Fibroblast of villous mesenchyme (primary cell): ENCODE results near the gene TUBA4A. TPM values are rescaled to one million over a fixed set of nuclear protein-coding genes. Genes with fewer than 3 reads are reported as not detected.
"Not testable (repeated sequence)": the region's sequence is repeated elsewhere in the genome, so short reads cannot be mapped to it uniquely, and the experiment has no call there.

Experiments used
- DNase-seq: peaks from one replicate; pipeline ENCODE4 v3.0.0-alpha.2; 2010; ENCODE audit warnings: low read depth
- H3K4me3 ChIP-seq: 2 replicates; pipeline ENCODE4 v1.5.1; 2011; ENCODE audit warnings: low read depth, mild to moderate bottlenecking, low read length
- total RNA-seq: library from RNA; depleted of rRNA; stranded (reverse); fragments of >200 nt; gene quantifications from 2 replicates; pipeline ENCODE4 v1.2.3, GENCODE V29; 2012
- TF ChIP-seq, protein P1 (sequence below): IDR thresholded peaks from 2 replicates; pipeline ENCODE4 v1.5.1; 2012; ENCODE audit warnings: low read depth, mild to moderate bottlenecking, low read length; ENCODE audit not compliant: insufficient read depth

TUBA4A gene
- total RNA-seq, 1 donor = 27.6 TPM

DNA sequence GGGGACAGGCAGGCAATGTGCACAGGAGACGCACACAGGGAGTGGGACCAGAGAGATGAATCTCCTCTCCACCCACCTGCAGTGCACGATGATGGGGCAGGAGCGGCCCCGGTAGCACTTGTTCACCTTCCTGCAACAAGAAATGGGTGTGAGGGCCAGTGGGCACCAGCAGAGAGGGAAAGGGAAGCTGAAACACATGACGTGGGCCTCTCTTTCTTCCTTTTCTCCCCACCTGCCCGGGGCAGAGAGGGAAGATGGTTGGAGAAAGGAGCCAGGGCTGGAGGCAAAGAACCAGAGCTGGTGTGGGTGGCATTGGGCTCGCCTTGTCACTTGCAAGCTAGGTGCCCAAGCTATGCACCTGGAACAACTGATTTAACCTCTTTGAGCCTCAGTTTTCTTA lies 37.7 kb upstream of the TUBA4A start:
- TF ChIP-seq, protein P1, sequence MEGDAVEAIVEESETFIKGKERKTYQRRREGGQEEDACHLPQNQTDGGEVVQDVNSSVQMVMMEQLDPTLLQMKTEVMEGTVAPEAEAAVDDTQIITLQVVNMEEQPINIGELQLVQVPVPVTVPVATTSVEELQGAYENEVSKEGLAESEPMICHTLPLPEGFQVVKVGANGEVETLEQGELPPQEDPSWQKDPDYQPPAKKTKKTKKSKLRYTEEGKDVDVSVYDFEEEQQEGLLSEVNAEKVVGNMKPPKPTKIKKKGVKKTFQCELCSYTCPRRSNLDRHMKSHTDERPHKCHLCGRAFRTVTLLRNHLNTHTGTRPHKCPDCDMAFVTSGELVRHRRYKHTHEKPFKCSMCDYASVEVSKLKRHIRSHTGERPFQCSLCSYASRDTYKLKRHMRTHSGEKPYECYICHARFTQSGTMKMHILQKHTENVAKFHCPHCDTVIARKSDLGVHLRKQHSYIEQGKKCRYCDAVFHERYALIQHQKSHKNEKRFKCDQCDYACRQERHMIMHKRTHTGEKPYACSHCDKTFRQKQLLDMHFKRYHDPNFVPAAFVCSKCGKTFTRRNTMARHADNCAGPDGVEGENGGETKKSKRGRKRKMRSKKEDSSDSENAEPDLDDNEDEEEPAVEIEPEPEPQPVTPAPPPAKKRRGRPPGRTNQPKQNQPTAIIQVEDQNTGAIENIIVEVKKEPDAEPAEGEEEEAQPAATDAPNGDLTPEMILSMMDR = no peak
- DNase-seq = no peak
- no peak overlapping the region for H3K4me3 ChIP-seq

DNA sequence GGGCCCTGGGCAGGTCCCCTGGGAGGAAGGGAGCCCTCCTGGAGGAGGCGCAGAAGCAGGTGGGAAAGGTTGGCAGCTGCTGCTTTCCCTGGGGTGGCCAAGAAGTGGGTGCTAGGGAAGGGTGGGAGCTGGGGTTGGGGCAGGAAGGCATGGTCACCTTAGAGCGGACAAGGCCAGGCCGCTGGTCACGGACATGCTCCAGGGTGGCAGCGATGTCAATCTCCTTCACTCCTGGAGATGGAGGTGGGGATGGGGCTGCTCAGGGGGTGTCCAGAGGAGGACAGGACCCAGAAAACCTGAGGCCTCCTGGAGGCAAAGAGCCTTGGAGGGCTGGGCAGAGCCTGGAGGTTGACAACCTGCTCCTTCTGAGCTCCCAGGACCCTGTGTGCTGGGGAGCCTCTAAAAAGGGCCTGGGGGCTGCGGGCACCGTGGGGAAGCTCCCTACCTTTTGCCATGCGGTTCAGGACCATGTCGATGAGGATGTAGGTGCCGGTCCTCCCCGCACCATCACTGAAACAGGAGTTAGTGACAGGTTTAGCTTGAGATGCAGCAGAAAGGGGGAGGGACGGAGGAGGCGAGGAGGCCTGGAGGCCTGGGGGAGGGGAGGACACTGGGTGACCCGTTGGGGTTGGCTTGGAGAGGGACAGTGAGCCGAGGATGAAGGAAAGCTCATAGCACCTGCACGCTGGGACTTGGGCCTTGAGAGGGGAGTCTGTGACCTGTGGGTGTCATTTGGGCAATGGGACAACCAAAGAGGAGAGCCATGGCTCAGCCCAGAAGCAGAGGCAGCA lies 36.9 kb upstream of the TUBA4A start:
- no peak for DNase-seq
- H3K4me3 ChIP-seq = no peak overlapping the region
- TF ChIP-seq, protein P1 = no peak

DNA sequence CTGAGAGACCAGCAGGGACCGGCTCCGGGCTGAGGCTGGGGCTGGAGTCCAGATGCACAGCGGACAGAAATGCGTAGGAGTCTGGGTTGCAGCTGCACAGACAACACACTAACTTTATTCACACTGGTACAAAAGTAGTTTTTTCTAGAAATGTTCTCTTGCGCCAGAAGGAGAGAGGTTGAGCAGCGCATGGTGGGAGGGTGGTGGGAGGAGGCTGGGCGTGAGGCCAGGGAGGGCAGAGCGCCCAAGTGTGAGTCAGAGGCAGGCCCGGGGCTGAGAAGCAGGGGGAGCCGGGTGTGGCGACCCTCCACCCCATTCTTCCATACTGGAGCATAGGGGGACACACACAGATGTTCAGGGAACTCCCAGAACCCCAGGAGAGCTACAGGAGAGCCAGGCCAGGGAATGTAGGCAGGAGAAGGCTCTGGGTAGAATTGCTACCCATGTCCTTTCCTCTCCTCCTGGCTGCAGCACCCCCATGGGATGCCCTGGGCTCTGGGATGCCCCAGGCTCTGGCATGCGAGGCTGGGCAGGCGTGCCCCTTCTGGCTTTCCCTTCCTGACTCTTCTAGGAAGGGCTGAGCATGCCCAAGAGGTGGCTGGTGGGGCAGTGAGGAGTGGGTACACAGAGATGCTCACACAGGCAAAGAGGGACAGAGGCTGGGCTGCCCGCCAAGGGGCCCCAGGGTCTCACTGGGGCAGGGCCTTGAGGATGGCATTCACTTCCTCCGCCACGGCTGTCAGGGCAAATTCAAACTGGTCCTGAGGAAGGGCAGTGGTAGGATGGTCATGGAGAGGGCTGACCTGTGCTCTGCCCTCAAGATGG lies 36.0 kb upstream of the TUBA4A start:
- TF ChIP-seq, protein P1 = no peak
- DNase-seq = peak; percentile 94
- H3K4me3 ChIP-seq = no peak overlapping the region

DNA sequence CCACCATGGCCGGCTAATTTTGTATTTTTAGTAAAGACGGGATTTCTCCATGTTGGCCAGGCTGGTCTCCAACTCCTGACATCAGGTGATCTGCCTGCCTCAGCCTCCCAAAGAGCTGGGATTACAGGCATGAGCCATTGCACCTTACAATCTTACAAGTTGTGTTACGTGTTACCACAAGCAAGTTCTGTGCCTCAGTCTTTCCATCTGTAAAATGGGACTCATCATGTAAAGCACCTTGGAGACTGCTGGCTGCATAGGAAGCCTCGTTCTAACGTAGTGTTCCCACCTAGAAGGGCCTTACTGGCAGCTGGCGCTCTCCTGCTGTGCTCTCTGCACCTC lies 35.4 kb upstream of the TUBA4A start:
- no peak overlapping the region for H3K4me3 ChIP-seq
- no peak for DNase-seq
- TF ChIP-seq, protein P1 = no peak

DNA sequence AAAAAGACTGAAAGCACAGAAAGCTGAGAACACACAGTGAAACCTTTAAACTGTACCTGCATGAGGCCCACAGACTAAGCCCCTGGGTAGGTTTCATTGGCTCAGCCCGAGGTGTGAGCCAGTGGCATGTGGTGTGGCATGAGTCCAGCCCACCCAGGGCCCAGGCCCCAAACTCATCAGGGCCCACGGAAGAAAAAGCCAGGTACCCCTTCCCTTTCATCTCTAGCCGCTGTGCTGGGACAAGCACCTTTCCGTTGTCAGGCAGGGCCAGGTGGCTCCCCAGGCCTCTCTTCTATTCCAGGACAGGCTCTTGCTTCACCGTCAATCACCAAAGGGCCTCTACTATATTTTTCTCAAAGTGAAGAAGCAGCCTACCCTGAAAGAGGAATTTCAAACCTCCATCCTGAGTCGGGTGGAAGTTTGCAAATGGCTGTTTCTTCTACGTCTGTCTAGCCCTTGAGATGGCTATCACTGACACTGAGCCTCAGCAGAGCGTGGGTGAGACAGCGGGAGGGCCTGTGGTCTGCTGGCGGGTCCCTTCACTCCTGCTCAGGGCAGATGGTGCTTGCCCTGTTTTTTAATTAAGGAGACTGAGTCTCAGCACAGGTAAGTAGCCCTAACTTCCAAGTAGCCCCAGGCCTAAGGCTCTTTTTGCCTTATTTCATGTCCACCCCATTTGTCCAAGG lies 34.0 kb upstream of the TUBA4A start:
- no peak for DNase-seq
- TF ChIP-seq, protein P1 = no peak
- no peak overlapping the region for H3K4me3 ChIP-seq

DNA sequence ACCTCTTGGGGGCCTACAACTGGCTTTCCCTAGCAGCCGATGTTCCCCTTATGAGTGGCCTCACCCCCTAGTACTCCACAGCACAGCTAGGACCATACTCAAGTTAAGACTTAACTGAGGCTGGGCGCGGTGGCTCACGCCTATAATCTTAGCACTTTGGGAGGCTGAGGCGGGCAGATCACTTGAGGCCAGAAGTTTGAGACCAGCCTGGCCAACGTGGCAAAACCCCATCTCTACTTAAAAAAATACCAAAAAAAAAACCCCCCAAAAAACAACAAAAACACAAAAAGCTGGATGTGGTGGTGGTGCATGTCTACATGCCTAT lies 33.4 kb upstream of the TUBA4A start:
- DNase-seq, H3K4me3 ChIP-seq: not testable (repeated sequence)
